Thoracic aorta (tissue), 2 donors: ENCODE measurements around the gene LRRK1. TPM values are rescaled to one million over a fixed set of nuclear protein-coding genes. Genes with fewer than 3 reads are reported as not detected.

Experiments
- ATAC-seq: fragments of 150-250 bp; one replicate; pipeline ENCODE4 v1.8.0; 2017; ENCODE audit warnings: low read depth; ENCODE audit not compliant: insufficient number of reproducible peaks, low FRiP score
- DNase-seq: peaks from one replicate; pipeline ENCODE4 v3.0.0-alpha.2; 2020; ENCODE audit warnings: low spot score
- H3K27ac ChIP-seq, 2 donors: fragments of 200-600 bp; sonication (generic); 1 replicate in 1 of 2; 2 replicates in 1 of 2; pipeline ENCODE4 v1.5.1; 2016; ENCODE audit warnings: mild to moderate bottlenecking in 2 of 2, moderate library complexity in 2 of 2
- H3K27me3 ChIP-seq: fragments of 200-600 bp; sonication (generic); replicated peaks from 2 replicates; pipeline ENCODE4 v1.6.0; 2016; ENCODE audit warnings: mild to moderate bottlenecking; ENCODE audit not compliant: insufficient read depth
- H3K36me3 ChIP-seq: fragments of 200-600 bp; sonication (generic); one replicate; pipeline ENCODE4 v1.5.1; 2016
- H3K4me1 ChIP-seq, 2 donors: fragments of 200-600 bp; sonication (generic); 1 replicate in 1 of 2; 2 replicates in 1 of 2; pipeline versions ENCODE4 v1.5.1 to v1.6.0; 2016; ENCODE audit warnings: low read depth in 2 of 2, mild to moderate bottlenecking in 1 of 2; ENCODE audit not compliant: control insufficient read depth in 1 of 2
- H3K4me3 ChIP-seq: fragments of 200-600 bp; sonication (generic); 2 replicates; pipeline ENCODE4 v1.5.1; 2016; ENCODE audit warnings: mild to moderate bottlenecking
- H3K9me3 ChIP-seq: fragments of 200-600 bp; sonication (generic); 2 replicates; pipeline ENCODE4 v1.5.1; 2016
- CTCF ChIP-seq: fragments of 200-600 bp; sonication (generic); IDR thresholded peaks from one replicate; pipeline ENCODE4 v1.5.1; 2019; ENCODE audit warnings: antibody characterized with exemption
- total RNA-seq, 2 donors: library from RNA; depleted of rRNA; stranded (reverse); fragments of >200 nt; gene quantifications; one replicate each; pipeline versions ENCODE4 v1.1.0 to v1.2.3, GENCODE V29; 2016

The LRRK1 gene
- total RNA-seq, 2 donors from 2014 or later = 17.2 to 47.1 TPM

- no peaks in the 10 kb centered on the region for H3K9me3 ChIP-seq
- no peaks in the 10 kb centered on the region for H3K4me1 ChIP-seq
- H3K36me3 ChIP-seq = peaks cover 33% of the 10 kb centered on the region
- DNase-seq (no peak), ATAC-seq (no peak)
- no peak overlapping the region for H3K27ac ChIP-seq
- no peak overlapping the region for H3K4me3 ChIP-seq
- no peak for TF ChIP-seq CTCF
- no peaks in the 10 kb centered on the region for H3K27me3 ChIP-seq
These were observed 135.8 kb downstream of the LRRK1 start for GRCh38 chr15:101054991-101055390.

GRCh38 chr15:101055411-101055810, 136.3 kb downstream of the LRRK1 start:
- H3K4me3 ChIP-seq = no peak overlapping the region
- peaks cover 33% of the 10 kb centered on the region for H3K36me3 ChIP-seq
- no peaks in the 10 kb centered on the region for H3K9me3 ChIP-seq
- no peak for TF ChIP-seq CTCF
- ATAC-seq (no peak), DNase-seq (no peak)
- H3K27me3 ChIP-seq = no peaks in the 10 kb centered on the region
- H3K4me1 ChIP-seq = no peaks in the 10 kb centered on the region
- H3K27ac ChIP-seq = no peak overlapping the region

GRCh38 chr15:101056366-101057334, 137.5 kb downstream of the LRRK1 start:
- H3K4me1 ChIP-seq = no peaks in the 10 kb centered on the region
- no peak overlapping the region for H3K4me3 ChIP-seq
- DNase-seq (no peak), ATAC-seq (no peak)
- no peaks in the 10 kb centered on the region for H3K27me3 ChIP-seq
- no peak overlapping the region for H3K27ac ChIP-seq
- no peak for TF ChIP-seq CTCF
- peaks cover 33% of the 10 kb centered on the region for H3K36me3 ChIP-seq
- no peaks in the 10 kb centered on the region for H3K9me3 ChIP-seq

- Histone ChIP-seq H3K9me3 (no peaks in the 10 kb centered on the region), H3K36me3 (peaks cover 28% of the 10 kb centered on the region), H3K27ac (no peak overlapping the region), H3K4me1 (no peaks in the 10 kb centered on the region), H3K27me3 (no peaks in the 10 kb centered on the region), H3K4me3 (no peak overlapping the region)
- ATAC-seq (no peak), DNase-seq (no peak)
- no peak for TF ChIP-seq CTCF
These were observed 138.8 kb downstream of the LRRK1 start for GRCh38 chr15:101057841-101058407.

- Histone ChIP-seq H3K9me3 (no peaks in the 10 kb centered on the region), H3K36me3 (peaks cover 23% of the 10 kb centered on the region), H3K27ac (no peak overlapping the region), H3K4me1 (peaks cover 0 to 3% of the 10 kb centered on the region in 2 donors), H3K4me3 (no peak overlapping the region), H3K27me3 (no peaks in the 10 kb centered on the region)
- ATAC-seq = no peak
- DNase-seq = no peak
- no peak for TF ChIP-seq CTCF
These were observed 139.6 kb downstream of the LRRK1 start for GRCh38 chr15:101058735-101059134.
